Activated CD4-positive, alpha-beta memory T cell treated with anti-CD3 and anti-CD28 coated beads, Interleukin-2, amount 10 ng/mL, durations not matched to agents 7 days and 5 days (primary cell): ENCODE results near the gene MX2. TPM values are rescaled to one million over a fixed set of nuclear protein-coding genes. Genes with fewer than 3 reads are reported as not detected.

Experiments used
- CTCF ChIA-PET: fragments of 350-600 bp; sonication (Branson Sonifier 250); formaldehyde crosslinking; loops from one replicate; lab custom pipeline; 2021; ENCODE audit warnings: antibody characterized with exemption, inconsistent platforms; lab: Charles Lee
- POLR2A ChIA-PET: fragments of 350-600 bp; sonication (Branson Sonifier 250); formaldehyde crosslinking; loops from one replicate; lab custom pipeline; 2021; ENCODE audit warnings: antibody characterized with exemption; lab: Charles Lee
- DNase-seq: peaks from one replicate; pipeline ENCODE4 v3.0.0-alpha.2; 2020
- H3K27ac Mint-ChIP-seq: one replicate; pipeline ENCODE4 v1.8.0; 2021; ENCODE audit warnings: mild to moderate bottlenecking, mixed read lengths
- H3K27me3 Mint-ChIP-seq: one replicate; pipeline ENCODE4 v1.8.0; 2021; ENCODE audit warnings: mixed read lengths
- H3K36me3 Mint-ChIP-seq: one replicate; pipeline ENCODE4 v1.8.0; 2021; ENCODE audit warnings: low read depth, mixed read lengths
- H3K4me1 Mint-ChIP-seq: one replicate; pipeline ENCODE4 v1.8.0; 2021; ENCODE audit warnings: mixed read lengths
- H3K4me3 Mint-ChIP-seq: one replicate; pipeline ENCODE4 v1.8.0; 2021; ENCODE audit warnings: mild to moderate bottlenecking, mixed read lengths
- H3K9me3 Mint-ChIP-seq: one replicate; pipeline ENCODE4 v1.8.0; 2021; ENCODE audit warnings: mixed read lengths
- total RNA-seq, 2 experiments: library from RNA; stranded (reverse); gene quantifications; one replicate each; pipeline ENCODE4 v1.2.3, GENCODE V29; 2021

MX2 gene
- total RNA-seq, 2 experiments from 2014 or later: 167 to 171 TPM

DNA sequence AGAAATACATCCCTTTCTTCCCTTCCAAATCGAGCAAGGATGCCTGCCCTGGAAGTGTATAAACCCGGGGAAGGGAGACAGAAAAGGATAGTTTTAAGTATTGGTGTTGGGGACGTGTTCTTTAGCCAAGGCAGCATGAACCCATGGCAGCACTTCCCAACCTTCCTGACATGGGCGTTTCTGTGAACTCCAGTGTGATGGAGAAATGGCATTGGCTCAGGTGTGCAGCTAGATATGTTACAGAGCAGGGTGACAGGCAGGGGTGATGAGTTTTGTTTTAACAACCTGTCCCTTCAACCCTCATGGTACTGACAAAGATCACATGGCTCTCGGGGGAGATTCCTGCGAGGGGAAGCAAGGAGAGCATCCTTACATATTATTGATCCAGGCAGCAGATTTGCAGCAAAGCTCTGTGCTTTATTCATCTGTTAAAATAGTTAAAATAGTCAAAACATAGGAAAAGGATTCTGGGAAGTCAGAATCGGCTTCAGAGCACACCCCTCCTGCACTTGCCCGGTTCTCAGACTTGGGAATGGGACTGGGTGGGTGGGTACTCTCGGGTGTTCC, 68.2 kb downstream of the MX2 start:
- CTCF ChIA-PET: interaction anchor here (1.3 kb wide), 1 partner anchor 18 kb away, joined by 3 read pairs; no protein-coding TSS in a partner anchor
- POLR2A ChIA-PET: interaction anchor here (1.2 to 1.4 kb wide), 3 partner anchors 15 to 68 kb away, joined by 3 to 5 read pairs (median 4); partner anchors contain the start of gene MX2
- no peak for DNase-seq
- H3K27ac Mint-ChIP-seq: peak overlapping the region; percentile 59
- H3K36me3 Mint-ChIP-seq: peaks cover 94% of the 10 kb centered on the region
- H3K4me3 Mint-ChIP-seq: peak overlapping the region; percentile 63
- H3K4me1 Mint-ChIP-seq: peaks cover 80% of the 10 kb centered on the region
- no peaks in the 10 kb centered on the region for H3K27me3 Mint-ChIP-seq
- H3K9me3 Mint-ChIP-seq: peaks cover 4% of the 10 kb centered on the region

GRCh38 chr21:41431788-41432548, 70.1 kb downstream of the MX2 start:
- ChIA-PET CTCF (no interaction called here), POLR2A (interaction anchor here (1.1 to 1.7 kb wide), 5 partner anchors 18 to 71 kb away, joined by 3 to 8 read pairs (median 4); partner anchors contain the start of gene MX2)
- Mint-ChIP-seq H3K27ac (no peak overlapping the region), H3K36me3 (peaks cover 97% of the 10 kb centered on the region), H3K4me1 (peaks cover 88% of the 10 kb centered on the region), H3K27me3 (no peaks in the 10 kb centered on the region), H3K4me3 (no peak overlapping the region), H3K9me3 (peaks cover 4% of the 10 kb centered on the region)
- DNase-seq: no peak

GRCh38 chr21:41432562-41433460, 71.0 kb downstream of the MX2 start:
- POLR2A ChIA-PET: interaction anchor here (1.1 to 1.7 kb wide), 5 partner anchors 17 to 71 kb away, joined by 3 to 8 read pairs (median 4); partner anchors contain the start of gene MX2

DNA sequence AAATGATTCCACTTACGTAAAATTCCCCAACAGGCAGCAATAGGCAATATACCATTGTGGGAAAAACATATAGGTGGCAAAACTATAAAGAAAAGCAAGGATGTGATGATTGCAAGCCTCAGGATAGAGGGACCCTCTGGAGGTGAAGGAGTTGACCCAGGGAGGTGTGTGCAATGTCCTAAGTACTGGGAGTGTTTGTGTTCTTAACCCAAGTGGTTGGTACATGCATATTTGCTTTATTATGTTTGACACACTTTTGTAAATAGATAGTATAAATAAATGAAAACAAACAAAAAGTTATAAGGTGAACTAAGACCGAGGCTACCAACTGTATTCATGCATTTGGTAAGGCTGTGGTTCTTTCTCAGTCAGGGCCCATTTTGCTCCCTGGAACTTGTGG, 71.7 kb downstream of the MX2 start:
- Mint-ChIP-seq H3K36me3 (peaks cover 97% of the 10 kb centered on the region), H3K9me3 (peaks cover 4% of the 10 kb centered on the region), H3K4me3 (no peak overlapping the region), H3K4me1 (peaks cover 90% of the 10 kb centered on the region), H3K27ac (peak overlapping the region; percentile 6), H3K27me3 (no peaks in the 10 kb centered on the region)
- ChIA-PET POLR2A (interaction anchor here (0.8 to 1.1 kb wide), 2 partner anchors 10 to 64 kb away, joined by 3 read pairs; no protein-coding TSS in a partner anchor), CTCF (interaction anchor here (1.0 kb wide), 1 partner anchor 27 kb away, joined by 3 read pairs; no protein-coding TSS in a partner anchor)
- DNase-seq: no peak

More at GRCh38 chr21:41432562-41433460, 71.0 kb downstream of the MX2 start:
- Mint-ChIP-seq H3K4me1 (peaks cover 92% of the 10 kb centered on the region), H3K9me3 (peaks cover 4% of the 10 kb centered on the region), H3K27ac (peak overlapping the region; percentile 6), H3K27me3 (no peaks in the 10 kb centered on the region), H3K36me3 (peaks cover 97% of the 10 kb centered on the region), H3K4me3 (peak overlapping the region; percentile 1)
- CTCF ChIA-PET: no interaction called here
- DNase-seq: no peak

DNA sequence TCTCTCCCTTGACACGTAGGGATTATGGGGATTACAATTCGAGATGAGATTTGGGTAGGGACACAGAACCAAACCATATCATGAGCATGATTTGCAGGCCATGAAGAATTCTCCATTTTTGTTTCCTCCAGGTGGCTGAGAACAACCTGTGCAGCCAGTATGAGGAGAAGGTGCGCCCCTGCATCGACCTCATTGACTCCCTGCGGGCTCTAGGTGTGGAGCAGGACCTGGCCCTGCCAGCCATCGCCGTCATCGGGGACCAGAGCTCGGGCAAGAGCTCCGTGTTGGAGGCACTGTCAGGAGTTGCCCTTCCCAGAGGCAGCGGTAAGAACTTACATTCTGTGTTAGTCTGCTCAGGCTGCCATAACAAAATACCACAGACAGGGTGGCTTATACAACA, 73.9 kb downstream of the MX2 start:
- H3K27ac Mint-ChIP-seq: no peak overlapping the region
- H3K27me3 Mint-ChIP-seq: no peaks in the 10 kb centered on the region
- H3K36me3 Mint-ChIP-seq: peaks cover 96% of the 10 kb centered on the region
- H3K4me1 Mint-ChIP-seq: peaks cover 81% of the 10 kb centered on the region
- H3K4me3 Mint-ChIP-seq: no peak overlapping the region
- CTCF ChIA-PET: no interaction called here
- POLR2A ChIA-PET: no interaction called here
- peaks cover 4% of the 10 kb centered on the region for H3K9me3 Mint-ChIP-seq
- DNase-seq: peak; percentile 13

DNA sequence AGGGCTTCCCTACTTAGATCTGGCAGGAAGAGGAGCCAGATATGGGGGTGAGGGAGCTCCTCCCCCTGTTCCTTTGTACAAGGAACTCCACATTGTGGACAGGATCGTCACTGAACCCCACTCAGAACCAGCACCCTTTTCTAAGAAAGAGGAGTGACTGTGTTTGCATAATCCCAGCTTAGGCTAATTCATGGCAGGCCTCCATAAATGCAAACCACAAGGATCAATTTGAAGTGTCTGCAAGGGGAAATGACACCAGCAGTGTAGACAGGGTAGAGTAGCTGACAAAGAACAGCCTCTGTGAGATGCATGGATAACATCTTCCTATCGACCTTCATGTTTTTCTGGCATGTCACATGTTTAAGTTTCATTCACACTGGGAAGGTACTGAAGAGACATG, 75.9 kb downstream of the MX2 start:
- Mint-ChIP-seq H3K4me1 (peaks cover 72% of the 10 kb centered on the region), H3K27me3 (no peaks in the 10 kb centered on the region), H3K9me3 (peaks cover 4% of the 10 kb centered on the region), H3K36me3 (peaks cover 97% of the 10 kb centered on the region), H3K27ac (peak overlapping the region; percentile 32), H3K4me3 (no peak overlapping the region)
- CTCF ChIA-PET: interaction anchor here (1.2 kb wide), 1 partner anchor 23 kb away, joined by 3 read pairs; no protein-coding TSS in a partner anchor
- POLR2A ChIA-PET: interaction anchor here (0.7 to 1.3 kb wide), 5 partner anchors 9 to 17 kb away, joined by 3 to 4 read pairs (median 3); no protein-coding TSS in a partner anchor
- DNase-seq: peak; percentile 13

DNA sequence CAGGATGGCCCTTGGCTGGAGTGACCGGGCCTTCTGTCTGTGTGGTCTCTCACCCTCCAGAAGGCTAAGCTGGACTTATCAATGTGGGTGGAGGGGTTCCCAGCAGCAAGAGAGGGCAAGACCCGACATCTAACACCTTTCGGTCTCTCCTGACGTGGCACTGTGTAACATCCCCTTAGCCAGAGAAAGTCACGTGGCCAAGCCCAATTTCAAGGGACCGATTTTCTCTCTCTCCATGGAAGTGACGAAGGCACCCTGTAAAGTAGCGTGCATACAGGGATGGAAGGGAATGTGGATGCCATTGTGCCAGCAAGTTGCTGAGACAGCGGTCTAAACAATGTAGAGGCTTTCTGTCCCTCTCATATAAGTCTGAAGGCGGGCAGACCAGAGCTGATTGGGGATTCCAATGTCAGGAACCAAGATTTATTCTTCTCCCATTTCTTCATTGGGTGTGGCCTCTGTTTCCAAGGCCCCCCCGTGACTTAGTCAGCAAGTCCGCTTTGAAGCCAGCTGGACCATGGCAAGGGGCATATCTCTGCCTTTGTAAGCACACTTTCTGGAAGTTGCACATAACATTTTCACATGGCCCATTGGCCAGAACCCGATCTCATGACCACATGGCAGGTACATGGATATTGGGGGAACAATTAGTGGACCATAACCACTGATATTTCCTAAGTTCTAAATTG, 76.7 kb downstream of the MX2 start:
- Mint-ChIP-seq H3K4me3 (no peak overlapping the region), H3K27ac (no peak overlapping the region), H3K4me1 (peaks cover 69% of the 10 kb centered on the region), H3K9me3 (peaks cover 4% of the 10 kb centered on the region), H3K36me3 (peaks cover 97% of the 10 kb centered on the region), H3K27me3 (no peaks in the 10 kb centered on the region)
- peak; percentile 12 for DNase-seq
- ChIA-PET POLR2A (interaction anchor here (1.2 to 2.1 kb wide), 5 partner anchors 10 to 17 kb away, joined by 3 to 8 read pairs (median 4); no protein-coding TSS in a partner anchor), CTCF (interaction anchor here (1.2 to 1.5 kb wide), 3 partner anchors 11 to 155 kb away, joined by 3 to 4 read pairs (median 4); no protein-coding TSS in a partner anchor)

DNA sequence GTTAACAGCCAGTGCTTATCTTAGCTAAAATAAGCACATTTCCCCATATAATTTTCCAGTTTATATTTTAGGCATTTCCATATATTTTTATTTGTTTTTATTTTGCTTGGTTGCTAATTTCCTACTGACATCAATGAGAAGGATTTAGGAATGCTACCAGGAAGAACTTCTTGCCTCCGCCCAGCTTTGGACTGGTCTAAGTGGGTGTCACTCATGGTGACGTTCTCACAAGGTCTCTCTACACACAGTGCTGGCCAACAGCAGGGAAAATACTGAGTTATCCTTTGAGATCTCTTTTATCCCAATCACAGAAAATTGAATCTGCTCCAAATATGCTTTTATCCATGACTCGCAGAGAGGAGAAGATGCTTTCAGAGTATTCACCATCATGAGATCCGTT, 77.4 kb downstream of the MX2 start:
- Mint-ChIP-seq H3K4me1 (peaks cover 66% of the 10 kb centered on the region), H3K9me3 (peaks cover 4% of the 10 kb centered on the region), H3K27me3 (no peaks in the 10 kb centered on the region), H3K4me3 (no peak overlapping the region), H3K27ac (peak overlapping the region; percentile 33), H3K36me3 (peaks cover 95% of the 10 kb centered on the region)
- POLR2A ChIA-PET: interaction anchor here (1.2 to 2.1 kb wide), 4 partner anchors 10 to 13 kb away, joined by 3 to 8 read pairs (median 4); partner anchors contain the start of gene MX1
- no peak for DNase-seq
- CTCF ChIA-PET: interaction anchor here (0.8 to 1.5 kb wide), 3 partner anchors 12 to 156 kb away, joined by 3 to 4 read pairs (median 4); no protein-coding TSS in a partner anchor

- Mint-ChIP-seq H3K9me3 (no peaks in the 10 kb centered on the region), H3K36me3 (peaks cover 95% of the 10 kb centered on the region), H3K4me3 (no peak overlapping the region), H3K27ac (no peak overlapping the region), H3K4me1 (peaks cover 55% of the 10 kb centered on the region), H3K27me3 (no peaks in the 10 kb centered on the region)
- CTCF ChIA-PET: no interaction called here
- POLR2A ChIA-PET: interaction anchor here (0.8 kb wide), 1 partner anchor 57 kb away, joined by 3 read pairs; no protein-coding TSS in a partner anchor
- no peak for DNase-seq
These were observed 79.7 kb downstream of the MX2 start for GRCh38 chr21:41441546-41441945.

DNA sequence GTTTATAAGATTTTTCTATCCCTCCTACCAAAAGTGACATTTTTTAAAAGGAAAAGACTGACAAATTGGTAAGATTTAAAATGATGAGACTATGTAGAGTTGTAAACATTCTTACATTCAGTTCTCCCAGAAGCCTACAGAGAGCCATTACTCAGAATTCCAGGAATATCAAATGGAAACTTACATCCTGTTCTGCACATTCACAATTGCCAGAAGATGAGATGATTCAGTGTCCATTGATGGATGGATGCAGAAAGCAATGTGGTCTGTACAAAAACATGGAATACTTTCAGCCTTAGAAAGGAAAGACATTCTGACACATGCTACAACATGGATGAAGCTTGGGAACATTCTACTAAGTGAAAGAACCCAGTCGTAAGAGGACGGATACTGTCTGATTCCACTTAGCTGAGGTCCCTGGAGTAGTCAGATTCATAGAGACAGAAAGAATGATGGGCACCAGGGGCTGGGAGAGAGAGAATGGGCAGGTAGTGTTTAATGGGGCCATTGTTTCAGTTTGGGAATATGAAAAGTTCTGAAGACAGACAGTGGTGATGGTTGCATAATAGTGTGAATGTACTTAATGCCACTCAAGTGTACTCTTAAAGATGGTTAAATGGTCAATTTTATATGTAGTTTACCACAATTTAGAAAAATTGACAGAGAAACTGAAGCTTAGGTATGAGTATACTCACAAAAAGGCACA, 80.8 kb downstream of the MX2 start:
- peaks cover 48% of the 10 kb centered on the region for H3K4me1 Mint-ChIP-seq
- DNase-seq: no peak
- H3K36me3 Mint-ChIP-seq: peaks cover 95% of the 10 kb centered on the region
- H3K4me3 Mint-ChIP-seq: no peak overlapping the region
- CTCF ChIA-PET: interaction anchor here (1.2 kb wide), 1 partner anchor 8 kb away, joined by 4 read pairs; no protein-coding TSS in a partner anchor
- H3K9me3 Mint-ChIP-seq: no peaks in the 10 kb centered on the region
- no peak overlapping the region for H3K27ac Mint-ChIP-seq
- no peaks in the 10 kb centered on the region for H3K27me3 Mint-ChIP-seq
- POLR2A ChIA-PET: interaction anchor here (1.0 to 1.4 kb wide), 3 partner anchors 9 to 80 kb away, joined by 3 read pairs; partner anchors contain the start of gene MX2

GRCh38 chr21:41443562-41443961, 81.7 kb downstream of the MX2 start:
- ChIA-PET POLR2A (interaction anchor here (1.0 to 1.4 kb wide), 3 partner anchors 9 to 14 kb away, joined by 3 to 4 read pairs (median 3); no protein-coding TSS in a partner anchor), CTCF (interaction anchor here (1.2 kb wide), 1 partner anchor 9 kb away, joined by 4 read pairs; no protein-coding TSS in a partner anchor)
- peaks cover 41% of the 10 kb centered on the region for H3K4me1 Mint-ChIP-seq
- no peak overlapping the region for H3K27ac Mint-ChIP-seq
- H3K27me3 Mint-ChIP-seq: no peaks in the 10 kb centered on the region
- H3K9me3 Mint-ChIP-seq: no peaks in the 10 kb centered on the region
- DNase-seq: no peak
- H3K4me3 Mint-ChIP-seq: no peak overlapping the region
- peaks cover 95% of the 10 kb centered on the region for H3K36me3 Mint-ChIP-seq
